SHP77 (cell line): ENCODE results near the gene ZNF185.

Source experiments
- DNase-seq, 2 experiments: peaks; one replicate each; lab custom pipeline; 2025; lab: John Stamatoyannopoulos, UW

Gene ZNF185

DNA sequence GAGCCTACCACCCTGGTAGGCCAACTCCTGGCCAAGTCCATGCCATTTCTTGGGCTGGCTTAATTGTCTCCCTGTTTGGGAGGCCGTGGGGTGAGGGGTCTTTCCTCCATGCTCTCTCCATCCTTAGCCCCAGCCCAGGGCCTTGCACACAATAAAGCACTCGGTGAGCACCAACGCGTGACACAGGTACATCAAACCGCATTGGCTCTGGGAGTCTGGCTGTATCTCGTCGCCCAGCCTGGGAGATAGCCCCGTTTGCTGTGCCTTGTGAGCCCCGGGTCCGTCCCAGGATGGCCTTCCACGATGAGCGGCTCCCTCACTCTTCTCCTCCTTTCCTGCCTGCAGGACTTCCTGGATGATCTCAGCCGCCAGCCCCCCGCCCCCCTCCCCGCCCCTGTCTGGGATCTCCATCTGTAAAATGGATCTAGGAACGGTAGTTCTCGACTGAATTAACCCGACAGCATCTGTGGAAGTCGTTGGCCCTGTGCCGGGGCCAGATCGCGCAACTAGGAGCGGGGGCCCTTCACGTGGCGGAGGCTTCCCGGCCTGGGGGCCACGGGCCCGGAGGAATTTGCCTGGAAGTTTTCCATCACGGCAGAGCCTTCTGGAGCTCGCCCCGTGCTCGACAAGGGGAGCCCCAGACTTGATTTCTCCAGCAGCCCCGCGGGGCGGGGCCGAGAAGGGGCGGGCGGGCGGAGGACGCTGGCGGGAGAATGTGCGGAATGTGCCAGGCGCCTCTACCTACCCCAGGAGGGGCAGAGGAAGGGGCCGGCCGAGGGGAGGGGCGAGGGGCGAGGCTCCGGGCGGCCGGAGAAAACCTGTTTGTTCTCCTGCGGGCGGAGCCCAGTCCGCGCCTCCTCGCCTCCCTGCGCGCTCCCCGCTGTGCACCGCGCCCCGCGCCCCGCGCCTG is at the start of gene ZNF185:
Gene ZNF185 (plus strand): TSS at position 846 of the 910 bp plus-strand sequence. CDS start 16,423 bp downstream, outside the sequence.
- DNase-seq: no peak

DNA sequence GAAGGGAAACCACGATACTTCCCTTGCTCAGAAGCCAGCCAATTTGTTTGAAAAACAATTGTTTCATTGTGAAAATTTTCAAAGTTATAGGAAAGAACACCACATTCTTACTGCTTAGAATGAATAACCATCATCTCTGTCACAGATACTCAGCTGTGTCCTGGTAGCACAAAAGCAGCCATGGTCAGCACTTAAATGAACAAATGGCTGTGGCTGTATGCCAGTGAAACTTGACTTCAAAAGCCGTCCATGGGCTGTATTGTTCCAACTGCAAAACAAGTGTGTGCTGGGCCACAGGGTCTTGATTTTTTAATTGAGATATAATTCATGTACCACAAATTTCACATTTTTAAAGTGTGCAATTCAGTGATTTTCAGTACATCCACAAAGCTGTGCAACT is 47.4 kb upstream of the ZNF185 start:
- no peak for DNase-seq

DNA sequence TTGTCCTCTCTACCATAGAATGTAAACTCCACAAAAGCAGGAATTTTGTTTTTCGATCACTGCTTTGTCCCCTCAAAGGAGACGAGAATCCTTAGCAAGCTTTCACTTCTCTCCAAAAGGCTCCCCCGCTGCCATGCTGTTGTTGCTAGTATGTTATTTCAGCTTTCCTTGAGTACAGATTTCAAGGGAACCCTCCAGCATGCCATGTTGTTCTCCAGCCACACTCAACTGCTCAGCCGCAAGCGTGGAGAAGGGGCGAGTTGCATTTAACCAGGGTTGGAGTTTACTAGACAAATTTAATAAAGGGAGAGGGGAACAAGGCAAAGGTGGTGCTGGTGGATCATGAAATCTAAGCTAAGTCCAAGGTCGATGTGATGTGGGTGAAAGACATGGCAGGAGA is 43.9 kb upstream of the ZNF185 start:
- DNase-seq: no peak

DNA sequence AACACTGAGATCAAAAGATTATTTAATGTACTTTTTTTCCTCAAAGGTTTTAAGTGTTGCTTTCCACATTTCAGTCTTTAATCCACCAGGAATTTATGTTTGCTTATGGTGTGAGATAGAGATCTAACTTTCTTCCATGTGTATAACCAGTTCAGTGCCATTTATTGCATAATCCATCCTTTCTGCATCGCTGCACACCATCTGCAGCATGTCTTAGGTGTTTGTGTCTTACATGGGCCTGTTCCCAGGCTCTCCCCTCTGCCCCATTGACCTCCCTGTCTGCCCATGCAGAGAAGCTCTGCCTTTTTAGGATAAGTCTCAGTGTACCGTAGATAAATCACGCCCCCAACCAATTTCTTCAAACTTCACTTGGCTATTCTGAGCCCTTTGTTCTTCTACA is 36.8 kb upstream of the ZNF185 start:
- no peak for DNase-seq

DNA sequence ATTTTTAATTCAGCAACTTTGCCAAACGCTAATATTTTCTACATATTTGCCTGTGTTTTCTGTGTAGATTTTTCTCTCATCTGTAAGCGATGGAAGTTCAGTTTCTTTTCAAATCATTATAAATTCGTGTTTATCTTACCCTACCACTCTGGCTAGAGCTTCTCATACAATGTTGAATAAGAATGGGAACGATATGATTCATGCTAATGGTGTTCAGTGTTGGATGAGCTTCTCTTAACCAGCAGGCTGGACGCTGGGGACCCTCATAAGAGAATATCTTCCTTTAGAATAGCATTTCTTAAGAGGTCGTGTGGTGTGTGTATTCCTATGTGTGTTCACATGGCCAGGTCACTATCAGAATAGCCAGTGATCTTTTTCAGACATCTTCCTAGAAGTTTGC is 36.0 kb upstream of the ZNF185 start:
- no peak for DNase-seq

DNA sequence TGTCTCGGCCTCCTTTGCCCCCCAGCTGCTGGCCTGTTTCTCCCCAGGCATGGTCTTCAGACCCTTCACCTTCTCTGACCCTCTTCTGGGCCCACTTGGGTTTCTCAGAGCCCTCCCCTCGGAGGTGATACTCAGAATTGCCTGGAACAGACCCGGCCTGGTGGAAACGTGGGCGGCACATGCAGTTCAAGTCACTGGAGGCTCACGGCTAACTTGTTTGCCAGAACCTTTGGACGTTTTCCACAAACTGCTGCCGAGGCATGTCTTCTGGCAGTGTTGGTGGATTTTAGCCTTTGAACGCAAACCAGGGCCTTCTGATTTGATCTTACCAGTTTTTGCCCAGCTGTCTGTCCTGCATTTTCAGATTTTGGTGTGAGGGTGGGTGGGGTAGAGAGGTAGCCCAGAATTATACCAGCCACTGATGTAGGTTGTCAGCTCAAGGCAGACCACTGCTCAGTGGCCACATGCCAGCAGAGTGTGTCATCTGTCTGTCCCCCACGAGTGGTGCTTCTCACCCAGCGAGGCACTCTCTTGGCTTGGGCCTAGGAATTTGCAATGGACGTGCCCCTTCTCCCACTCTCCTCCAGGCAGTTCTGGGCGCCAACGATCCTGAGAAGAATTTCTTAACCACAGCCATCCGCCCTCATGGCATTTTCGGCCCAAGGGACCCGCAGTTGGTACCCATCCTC is 32.5 kb upstream of the ZNF185 start:
- DNase-seq: no peak

DNA sequence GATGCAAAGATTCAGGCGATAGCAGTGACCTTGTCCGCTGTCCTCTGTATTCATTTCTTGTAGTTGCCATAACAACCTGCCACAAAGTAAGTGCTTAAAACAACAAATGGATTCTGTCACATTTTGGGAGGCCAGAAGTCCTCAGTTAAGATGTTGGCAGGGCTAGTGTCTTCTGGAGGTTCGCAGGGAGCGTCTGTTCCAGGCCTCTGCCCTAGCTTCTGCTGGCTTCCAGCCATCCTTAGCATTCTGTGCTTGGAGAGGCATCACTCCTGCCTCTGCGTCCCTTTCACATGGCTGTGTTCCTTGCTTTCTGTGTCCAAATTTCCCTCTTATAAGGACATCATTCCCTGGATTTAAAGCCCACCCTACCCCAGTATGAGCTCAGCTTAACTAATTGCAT is 31.5 kb upstream of the ZNF185 start:
- DNase-seq: no peak

DNA sequence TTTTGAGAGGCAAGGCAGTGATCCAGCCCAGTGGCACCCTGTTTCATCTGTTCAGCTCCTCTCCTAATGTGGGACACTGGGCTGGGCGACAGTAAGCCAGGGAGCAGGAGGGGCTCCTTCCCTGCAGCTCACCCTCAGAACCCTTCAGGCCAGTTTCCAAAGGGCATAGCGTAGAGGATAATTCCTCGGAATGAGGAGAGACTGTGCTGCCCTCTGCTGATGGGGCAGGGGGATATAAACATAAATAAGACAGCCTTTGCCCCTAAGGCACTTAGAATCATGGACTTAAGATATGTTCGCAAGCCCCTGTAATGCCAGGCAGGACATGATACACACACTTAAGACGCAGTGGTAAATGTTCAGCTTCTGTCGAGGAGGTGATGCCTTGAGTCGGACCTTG is 27.9 kb upstream of the ZNF185 start:
- DNase-seq: no peak

DNA sequence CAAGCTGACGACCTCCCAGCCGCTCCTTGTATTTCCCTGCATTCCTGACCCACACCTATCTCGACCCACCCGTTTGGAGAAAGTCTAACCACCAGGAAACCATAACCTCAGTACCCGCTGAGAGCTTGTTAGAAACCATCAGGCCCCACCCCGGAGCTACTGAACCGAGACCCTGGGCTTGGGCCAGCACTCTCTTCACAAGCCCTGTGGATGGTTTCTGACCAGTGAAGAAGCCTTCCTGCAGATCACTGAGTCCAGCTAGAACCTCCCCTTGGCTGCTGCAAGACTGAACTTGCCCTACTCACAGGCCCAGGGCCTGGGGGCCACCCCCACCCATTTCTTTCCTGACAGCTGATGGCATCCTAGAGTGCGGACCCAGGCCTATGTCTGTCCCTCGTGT is 26.6 kb upstream of the ZNF185 start:
- DNase-seq: no peak

DNA sequence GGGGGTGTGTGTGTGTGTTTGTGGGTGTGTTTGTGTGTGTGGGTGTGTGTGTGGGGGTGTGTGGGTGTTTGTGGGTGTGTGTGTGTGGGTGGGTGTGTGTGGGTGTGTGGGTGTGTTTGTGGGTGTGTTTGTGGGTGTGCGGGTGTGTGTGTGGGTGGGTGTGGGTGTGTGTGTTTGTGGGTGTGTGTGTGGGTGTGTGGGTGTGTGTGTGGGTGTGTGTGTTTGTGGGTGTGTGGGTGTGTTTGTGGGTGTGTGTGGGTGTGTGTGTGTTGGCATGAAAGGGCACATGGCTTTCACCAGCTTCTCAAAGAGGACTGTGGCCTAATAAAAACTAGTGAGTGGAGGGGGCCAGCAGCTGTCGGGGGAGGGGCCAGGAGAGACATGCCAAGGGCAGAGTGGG is 25.3 kb upstream of the ZNF185 start:
- no peak for DNase-seq

DNA sequence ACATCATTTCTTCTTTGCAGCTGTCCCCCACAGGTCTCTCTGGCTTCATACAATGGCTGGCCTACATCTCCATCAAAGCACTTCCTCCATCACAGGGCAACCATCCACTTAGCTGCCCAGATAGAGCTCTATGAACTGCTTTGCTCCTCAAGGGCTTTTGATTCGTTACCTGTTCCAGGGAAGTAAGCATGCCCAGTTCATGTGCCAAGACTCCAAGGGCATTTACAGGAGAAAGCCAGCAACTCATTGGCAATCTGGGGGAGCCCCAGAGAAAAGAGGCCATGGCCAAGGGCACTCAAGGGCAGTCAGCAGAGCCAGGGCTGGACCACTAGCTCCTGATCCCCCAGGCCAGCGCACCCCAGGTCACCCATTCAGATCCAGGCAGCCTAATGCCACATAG is 24.5 kb upstream of the ZNF185 start:
- no peak for DNase-seq

DNA sequence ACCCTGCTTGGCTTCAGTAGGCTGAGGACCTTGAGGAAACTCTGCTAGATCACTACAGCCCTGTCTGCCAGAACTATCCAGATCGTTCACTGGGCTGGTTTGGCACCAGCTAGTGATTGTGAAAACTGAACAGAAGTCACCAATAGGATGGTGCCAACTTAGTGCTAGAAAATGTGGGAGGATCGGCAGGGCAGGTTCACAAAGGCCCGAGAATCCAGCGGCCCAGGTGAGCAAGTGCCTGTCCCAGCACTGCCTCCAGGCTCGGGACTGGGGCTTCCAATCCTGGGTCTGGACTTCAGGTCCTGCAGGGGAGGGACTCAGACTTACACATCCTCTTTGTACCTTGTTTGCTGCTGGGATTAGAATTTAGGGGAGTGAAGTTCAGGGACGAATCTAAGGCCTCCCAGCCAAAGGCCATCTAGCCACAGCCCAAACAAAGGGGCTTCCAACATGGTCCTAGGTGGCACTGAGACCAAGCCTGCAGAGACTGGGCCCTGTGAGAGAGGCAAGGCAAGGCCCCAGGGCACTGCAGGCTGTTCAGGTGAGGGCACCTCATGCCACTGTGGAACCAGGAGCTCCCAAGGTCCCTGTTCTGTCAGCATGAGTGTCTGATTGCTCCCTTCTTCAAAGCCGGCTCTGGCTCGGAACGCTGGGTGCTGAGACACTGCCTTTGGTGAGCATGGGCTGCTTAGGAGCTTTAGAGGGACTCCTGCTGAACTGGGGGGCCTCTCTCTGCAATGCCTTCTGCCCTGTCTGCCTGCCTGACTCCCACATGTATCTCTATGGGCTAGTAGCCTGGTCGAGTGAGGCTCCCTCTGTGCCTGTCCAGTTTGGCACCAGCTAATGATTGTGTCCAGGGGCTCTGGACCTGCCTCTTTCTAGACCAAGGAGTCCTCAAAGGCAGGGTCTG is 20.7 kb upstream of the ZNF185 start:
- no peak for DNase-seq

DNA sequence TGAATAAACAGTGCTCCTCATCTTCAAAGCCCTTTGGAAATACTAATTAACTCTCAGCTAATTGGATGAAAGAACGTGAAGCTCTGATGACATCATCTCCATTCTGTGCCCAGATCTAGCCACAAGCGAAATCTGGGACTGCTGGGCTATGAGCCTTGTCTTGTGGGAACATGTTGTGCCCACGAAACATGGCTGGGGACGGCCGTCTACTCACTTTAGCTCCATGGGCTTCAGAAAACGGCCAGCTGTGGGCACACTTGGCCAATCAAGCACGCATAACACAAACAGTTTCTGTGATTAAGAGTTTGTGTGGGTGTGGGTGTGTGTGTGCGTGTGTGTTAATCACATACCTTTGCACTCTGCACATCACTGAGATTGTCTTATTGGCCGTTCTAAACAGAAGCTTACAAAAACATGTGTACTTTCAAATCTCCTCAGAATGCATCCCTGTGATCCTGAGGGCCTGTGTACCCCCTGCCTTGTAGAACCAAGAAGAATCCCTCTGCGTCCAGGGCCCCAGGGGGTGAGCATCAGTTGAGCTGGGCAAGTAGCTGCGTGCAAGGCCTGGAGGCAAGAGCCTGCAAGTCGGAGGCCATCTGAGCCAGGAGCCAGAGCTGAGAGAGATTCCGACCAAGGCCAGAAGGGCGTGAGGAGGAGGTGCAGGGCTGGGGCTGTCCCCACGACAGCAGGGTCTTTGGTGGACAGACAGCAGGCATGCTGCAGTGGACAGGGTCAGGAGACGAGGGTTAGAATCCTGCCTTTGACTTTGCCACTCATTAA is 18.7 kb upstream of the ZNF185 start:
- DNase-seq: no peak

DNA sequence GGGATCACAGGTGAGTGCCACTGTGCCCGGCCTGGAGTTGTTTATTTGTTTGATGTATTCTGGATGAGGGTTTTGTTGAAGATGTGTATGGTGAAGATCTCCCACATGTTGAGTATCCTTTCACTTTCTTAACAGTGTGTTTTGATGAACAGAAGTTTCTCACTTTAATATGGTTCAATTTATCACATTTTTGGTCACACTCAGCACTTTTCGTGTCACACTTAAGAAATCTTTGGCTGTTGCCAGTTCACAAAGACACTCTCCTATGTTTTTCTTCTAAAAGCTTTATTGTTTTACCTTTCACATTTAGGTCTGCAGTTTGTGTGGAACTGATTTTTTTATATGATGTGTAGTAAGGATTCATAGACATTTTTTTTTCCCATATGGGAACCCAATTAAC is 16.6 kb upstream of the ZNF185 start:
- DNase-seq: no peak

DNA sequence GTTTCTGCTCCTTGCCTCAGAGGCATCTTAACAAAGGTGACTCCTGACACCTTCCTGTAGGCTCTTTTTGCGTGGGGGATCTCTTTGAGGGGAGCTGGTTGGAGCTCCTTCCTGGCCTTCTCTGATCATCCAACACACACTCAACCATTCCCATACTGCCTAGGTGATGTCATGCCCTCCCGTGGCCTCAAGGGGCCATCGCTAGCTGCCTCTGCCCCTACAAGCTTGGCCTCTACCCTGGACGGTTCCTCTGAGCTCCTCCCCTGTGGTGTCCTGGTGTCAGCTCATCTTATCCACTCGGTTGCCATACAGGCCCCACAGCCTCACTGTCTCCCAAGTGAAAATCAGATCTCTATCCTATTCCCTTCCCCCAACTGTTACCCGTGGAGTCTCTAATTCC is 13.7 kb upstream of the ZNF185 start:
- DNase-seq: no peak

DNA sequence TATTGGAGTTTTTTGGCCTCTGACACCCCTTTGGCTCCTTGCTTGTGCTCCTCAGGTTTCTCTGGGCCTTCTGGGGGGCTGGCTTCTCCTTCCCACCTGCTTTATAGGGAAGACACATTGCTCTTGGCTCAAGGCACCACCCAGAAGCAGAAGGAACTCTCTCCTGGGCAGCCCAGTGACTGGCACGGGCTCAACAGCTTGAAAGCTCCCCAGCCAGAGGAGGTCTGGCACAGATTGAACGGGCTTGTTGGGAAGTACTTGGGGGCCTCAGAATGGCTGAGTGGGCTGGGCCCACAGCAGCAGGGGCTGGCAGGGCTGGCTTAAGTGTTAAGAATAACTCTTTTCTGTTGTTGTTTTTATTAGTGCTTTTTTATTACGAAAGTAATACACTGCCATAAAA is 11.2 kb upstream of the ZNF185 start:
- no peak for DNase-seq

DNA sequence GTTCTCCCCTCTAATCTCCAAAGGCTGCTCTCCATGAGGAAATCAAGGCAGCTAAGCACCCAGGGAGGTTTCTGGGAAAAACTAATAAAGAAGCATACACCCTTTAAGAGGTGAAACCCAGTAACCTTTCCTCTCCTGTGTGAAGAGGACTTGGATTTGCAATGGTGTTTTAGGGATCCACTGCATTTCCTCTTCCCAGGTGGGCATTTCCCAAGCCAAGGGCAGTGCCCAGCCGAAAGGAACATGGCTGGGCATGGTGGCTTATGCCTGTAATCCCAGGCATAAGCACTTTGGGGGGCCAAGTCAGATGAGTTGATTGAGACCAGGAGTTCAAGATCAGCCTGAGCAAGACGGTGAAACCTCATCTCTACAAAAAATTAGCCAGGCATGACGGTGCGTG is 5.4 kb upstream of the ZNF185 start:
- no peak for DNase-seq

DNA sequence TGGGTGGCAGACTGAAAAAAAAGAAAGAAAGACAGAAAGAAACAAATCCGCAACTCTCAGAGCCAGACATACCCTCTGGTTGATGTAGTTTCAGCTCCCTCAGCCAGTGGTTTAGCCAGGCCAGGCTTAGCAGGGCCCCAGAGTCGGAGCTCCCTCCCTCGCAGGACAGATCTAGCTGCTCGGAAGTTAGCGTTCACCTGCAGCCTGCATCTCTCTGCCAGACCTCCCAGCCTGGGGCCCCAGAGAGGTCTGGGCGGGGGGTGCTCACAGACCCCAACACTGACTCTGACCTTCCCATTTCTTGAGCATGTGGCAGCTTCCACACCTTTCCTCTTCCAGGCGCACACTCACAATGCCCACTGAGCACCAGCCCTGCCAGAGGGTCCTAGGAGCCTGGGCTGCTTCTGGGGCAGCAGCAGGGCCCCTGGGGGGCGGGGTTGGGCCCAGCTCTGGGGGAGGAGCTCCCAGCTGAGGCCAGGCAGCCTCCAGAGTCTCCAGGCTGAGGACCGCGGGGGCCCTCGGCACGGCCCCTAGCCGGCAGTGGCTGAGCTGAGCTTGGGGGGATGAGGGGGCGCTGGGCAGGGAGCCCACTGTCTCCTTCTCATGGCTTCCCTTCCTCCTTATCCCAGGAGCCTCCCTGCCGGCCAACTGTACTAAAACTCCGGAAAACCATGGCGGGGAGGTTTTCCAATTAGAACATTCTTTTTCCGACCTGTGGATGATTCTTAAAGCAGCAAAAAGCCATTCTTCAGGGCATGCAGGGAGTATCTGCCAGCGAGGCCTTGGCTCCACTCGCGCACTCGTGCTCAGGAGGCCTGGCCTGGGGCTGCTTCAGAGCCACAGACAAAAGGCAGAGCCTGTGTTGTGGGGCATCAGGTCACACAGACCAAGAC is 4.6 kb upstream of the ZNF185 start:
- DNase-seq: no peak

DNA sequence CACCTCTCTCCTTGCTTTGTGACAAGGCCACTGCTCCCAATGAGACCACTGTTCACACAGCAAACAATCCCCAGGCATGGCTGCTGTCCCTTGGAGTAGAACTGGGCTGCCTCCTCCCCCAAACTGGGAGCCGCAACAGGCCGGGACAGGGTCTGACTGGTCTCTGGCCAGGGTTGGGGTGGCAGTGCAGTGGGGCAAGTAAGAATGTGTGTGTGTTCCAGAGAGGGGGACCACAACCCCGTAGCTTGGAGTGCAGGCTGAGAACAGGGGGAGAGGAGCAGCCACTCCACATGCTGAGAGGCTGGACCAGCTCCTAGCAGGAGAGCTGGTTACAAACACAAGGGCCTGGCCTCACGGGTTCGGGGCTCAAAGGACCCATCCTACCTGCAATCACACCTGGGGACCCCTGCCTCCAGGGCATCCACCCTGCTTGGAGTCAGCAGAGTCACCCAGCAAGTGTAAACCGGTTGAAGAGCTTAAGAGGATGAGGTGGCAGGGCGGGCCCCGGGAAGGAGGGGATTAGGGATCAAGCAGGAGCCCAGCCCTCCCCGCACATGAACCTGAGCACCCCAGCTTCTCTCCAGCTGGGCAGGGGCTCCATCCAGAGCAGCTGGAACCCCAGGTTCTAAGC is 3.8 kb upstream of the ZNF185 start:
- no peak for DNase-seq

DNA sequence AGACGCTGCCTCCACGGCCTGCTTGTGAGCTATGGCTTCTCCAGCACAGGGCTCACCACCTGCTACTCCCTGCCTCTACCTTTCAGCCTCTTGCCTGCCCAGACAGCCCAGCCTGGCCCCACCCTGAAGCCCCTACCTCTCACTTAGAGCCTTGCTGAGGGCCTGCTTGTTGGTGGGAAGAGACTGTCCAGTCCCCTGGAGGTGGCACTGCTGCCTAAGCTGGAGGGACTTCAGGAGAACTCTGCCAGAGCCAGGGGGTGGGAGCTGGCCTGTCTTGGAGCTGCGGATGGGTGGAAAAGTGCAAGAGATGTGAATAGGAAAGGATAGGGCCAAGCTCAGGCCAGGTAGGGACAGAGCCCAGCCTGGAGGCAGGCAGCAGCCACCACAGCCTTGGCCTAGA is 2.7 kb upstream of the ZNF185 start:
- no peak for DNase-seq
